NCI-H82 treated with DMSO at 0.1 percent for 48 hours (cell line): Measurements from ENCODE around the gene STK11IP.
"Not testable (repeated sequence)": the region's sequence is repeated elsewhere in the genome, so short reads cannot be mapped to it uniquely, and the experiment has no call there.

Experiments used
- DNase-seq: peaks from one replicate; lab custom pipeline; 2025; ENCODE audit not compliant: unreplicated experiment; lab: John Stamatoyannopoulos, UW

The STK11IP gene

GRCh38 chr2:219648963-219649362 lies 51.3 kb downstream of the STK11IP start:
- no peak for DNase-seq

DNA sequence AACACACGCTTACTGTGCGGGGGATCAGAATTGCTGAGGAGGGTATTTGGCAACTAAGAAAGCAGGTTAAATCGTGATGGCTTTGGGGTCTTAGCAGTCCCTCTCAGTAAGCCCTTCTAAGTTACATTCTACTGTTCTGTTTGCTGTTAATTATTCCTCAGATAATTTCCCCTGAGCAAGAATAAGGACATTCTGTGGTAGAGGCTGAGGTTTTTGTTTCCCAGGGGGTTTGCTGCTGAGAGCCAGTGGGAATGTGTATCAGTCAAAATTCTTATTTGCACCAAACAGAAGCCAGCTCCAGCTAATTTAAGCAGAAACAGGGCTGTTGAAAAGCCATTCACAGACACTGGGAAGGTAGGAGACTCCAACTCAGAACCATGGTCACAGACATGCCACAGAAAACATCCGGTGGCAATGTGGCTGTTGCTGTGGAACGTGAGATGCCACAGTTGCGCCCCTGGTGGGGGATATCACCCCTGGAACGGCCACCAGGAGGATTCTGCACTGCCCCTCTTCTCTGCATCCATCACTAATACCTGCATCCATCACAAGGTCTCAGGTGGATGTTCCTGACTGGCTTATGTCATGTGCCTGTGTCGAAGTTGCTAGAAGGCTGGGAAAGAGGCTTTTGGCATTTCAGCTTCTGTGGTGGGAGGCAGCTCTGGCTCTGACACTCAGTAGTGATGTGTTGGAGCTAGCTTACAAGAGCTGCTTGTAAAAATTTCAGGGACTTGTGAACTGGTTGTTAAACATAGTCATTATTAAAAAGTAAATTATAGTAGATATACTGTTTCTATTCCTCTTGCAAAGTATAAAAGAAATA lies 53.0 kb downstream of the STK11IP start:
- DNase-seq = no peak

- DNase-seq = not testable (repeated sequence)
Observed at GRCh38 chr2:219651656-219652055, 54.0 kb downstream of the STK11IP start.

- no peak for DNase-seq
Observed at GRCh38 chr2:219656526-219656925, 58.9 kb downstream of the STK11IP start.

- DNase-seq = no peak
Observed at GRCh38 chr2:219658196-219658846, 60.7 kb downstream of the STK11IP start.

DNA sequence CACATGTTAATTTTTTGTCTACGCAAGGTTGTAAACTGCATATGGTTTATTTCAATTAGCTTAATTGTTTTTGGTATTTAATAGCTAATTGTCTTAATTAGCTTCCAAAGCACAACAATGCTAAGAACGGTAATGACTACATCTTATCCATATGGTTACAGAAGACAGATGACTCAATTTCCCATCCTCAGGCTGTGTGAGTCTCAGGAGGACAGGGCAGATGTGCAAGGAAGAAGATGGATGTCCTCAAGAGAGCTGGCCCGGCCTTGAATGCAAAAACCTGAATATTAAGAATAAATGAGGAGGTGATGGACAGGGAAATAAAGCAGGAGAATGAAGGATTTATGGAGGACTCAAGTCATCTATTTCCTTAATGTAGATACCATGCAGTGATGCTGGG lies 61.2 kb downstream of the STK11IP start:
- no peak for DNase-seq

DNA sequence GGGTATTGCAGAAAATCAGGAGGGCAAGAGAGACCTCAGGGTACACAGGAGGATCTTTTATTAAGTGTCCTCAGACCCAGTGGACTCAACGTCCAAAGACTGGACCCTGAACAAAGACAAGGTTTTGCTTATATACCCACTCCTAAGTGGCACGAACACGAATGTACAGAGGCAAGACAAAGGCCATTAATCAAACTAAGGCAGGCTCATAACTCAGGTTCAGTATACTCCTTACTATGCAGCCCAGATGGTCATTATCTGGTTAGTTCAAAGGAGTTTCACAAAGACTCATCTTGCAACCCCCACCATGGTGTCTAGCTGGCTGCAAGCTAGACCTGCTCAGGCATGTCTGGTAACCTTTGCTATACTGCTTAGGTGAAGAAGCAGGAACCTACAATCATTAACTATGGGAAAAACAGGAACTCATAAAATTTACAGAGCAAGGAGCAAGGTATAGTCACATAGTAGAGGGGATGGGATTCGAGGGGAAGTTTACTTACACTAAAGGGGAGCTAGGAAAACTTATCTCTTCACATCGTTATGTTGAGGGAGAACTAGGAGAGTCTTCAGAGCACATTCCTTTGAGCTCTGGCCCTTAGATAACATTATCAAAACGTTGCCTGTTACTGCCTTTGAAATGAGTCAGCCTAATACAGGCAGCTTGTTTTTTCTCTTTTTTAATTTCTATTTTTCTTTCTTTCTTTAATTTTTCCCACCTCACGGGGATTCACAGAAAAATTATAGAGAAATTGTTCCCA lies 63.7 kb downstream of the STK11IP start:
- no peak for DNase-seq

DNA sequence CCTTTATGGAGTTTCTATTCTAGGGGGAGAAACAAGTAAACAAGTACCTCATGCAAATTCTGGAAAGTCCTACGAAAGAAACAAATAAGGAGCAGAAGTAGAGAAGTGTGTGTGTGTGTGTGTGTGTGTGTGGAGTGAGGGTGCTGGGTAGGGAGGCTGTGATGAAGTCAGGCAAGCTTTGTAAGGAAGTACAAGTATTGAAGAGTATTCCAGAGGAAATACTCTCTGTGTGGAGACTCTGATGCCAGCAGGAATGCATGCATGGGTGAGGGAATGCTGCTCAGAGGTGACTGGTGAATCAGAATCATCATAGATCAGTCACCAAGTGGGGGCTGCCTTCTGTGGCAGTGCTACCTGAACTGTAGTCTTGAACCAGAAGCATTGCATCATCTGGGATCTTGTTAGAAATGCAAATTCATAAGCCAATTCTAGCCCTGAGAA lies 64.3 kb downstream of the STK11IP start:
- DNase-seq = no peak

DNA sequence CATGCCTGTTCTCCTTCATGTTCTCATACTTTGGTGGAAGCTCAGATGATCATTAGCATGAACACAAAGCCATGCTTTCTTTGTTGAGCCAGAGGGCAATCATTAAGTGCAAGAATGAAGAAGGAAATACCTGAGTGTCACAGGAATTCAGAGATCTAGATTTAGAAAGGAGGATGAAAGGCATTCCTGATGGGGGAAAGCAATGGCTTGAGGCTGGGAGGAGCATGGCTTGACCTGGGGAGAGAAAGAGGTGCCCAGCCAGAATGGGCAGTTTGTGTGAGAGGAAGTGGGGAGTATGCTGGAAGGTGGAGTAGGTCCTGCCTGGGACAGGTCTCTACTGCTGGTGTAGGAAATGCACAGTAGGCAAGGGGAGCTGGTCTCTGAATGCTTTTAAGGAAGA lies 64.9 kb downstream of the STK11IP start:
- DNase-seq = no peak

DNA sequence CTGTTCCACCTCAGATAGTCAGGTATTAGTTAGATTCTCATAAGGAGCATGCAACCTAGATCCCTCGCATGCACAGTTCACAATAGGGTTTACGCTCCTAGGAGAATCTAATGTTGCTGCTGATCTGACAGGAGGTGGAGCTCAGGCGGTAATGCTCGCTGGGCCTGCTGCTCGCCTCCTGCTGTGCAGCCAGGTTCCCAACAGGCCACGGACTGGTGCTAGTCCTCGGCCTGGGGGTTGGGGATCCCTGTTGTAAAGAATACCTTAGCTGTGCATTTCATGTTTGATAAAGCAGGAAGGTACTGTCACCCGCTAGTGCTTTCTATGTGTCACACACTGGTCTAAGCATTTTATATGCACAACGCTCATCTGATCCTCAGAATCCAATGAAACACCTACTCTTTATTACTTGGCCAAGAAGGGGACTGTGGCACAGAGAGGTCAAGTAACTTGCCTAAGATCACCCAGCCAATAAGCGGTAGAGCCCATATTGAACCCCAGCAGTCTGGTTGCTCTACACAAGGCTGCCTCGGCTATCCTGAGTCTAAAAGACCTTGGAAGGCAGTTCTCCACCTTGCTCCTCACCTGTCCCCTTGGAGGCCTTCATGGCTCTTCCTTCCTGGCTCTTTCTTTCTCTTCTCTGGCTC lies 65.6 kb downstream of the STK11IP start:
- DNase-seq = no peak

- DNase-seq = no peak
Observed at GRCh38 chr2:219664041-219664440, 66.4 kb downstream of the STK11IP start.

- no peak for DNase-seq
Observed at GRCh38 chr2:219664944-219665343, 67.3 kb downstream of the STK11IP start.

DNA sequence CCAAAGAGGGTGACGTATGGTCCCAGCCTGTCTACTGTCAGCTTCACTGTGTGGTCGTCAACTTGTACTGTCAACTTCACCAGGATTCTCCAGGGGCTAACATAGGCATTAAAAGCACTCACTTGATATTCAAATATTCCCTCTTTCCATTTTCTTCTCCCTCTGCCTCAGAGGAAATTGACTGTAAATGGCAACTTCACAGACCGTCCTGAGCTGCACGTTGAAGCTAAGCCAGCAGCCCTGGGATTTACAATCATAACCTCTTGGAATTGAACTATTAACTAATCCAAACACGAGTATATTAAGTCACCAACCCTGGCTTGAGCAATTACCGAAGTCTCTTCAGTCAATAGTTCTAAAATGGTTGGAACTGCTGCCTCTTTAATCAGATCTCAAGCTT lies 68.3 kb downstream of the STK11IP start:
- DNase-seq = no peak
